Liver (tissue), 3 donors: ENCODE measurements around the gene TSPAN32.

Experiments
- CTCF ChIP-seq: fragments of 150-350 bp; IDR thresholded peaks from 2 replicates; pipeline ENCODE4 v1.5.1; 2017; ENCODE audit warnings: improper control_type of control experiment, low read depth, low read length; ENCODE audit not compliant: missing input control
- EGR1 ChIP-seq, 2 donors: IDR thresholded peaks; 2 replicates each; pipeline ENCODE4 v1.6.1; 2016 to 2018; ENCODE audit warnings: antibody characterized with exemption in 2 of 2, low read depth in 2 of 2
- FOXA1 ChIP-seq: IDR thresholded peaks from 2 replicates; pipeline ENCODE4 v1.6.1; 2016; ENCODE audit warnings: antibody characterized with exemption
- FOXA2 ChIP-seq: IDR thresholded peaks from 2 replicates; pipeline ENCODE4 v1.6.1; 2016; ENCODE audit warnings: antibody characterized with exemption
- GABPA ChIP-seq, 2 donors: IDR thresholded peaks in 1 of 2; conservative IDR thresholded peaks in 1 of 2; 2 replicates each; pipeline ENCODE4 v1.6.1; 2016; ENCODE audit warnings: antibody characterized with exemption in 2 of 2, mild to moderate bottlenecking in 1 of 2, moderate library complexity in 1 of 2
- HNF4A ChIP-seq, 2 donors: conservative IDR thresholded peaks; 2 replicates each; pipeline ENCODE4 v1.6.1; 2016; ENCODE audit warnings: antibody characterized with exemption in 2 of 2, mild to moderate bottlenecking in 2 of 2
- MAX ChIP-seq: IDR thresholded peaks from 2 replicates; pipeline ENCODE4 v1.6.1; 2016; ENCODE audit warnings: antibody characterized with exemption
- RAD21 ChIP-seq, 2 donors: IDR thresholded peaks; 2 replicates each; pipeline ENCODE4 v1.6.1; 2016; ENCODE audit warnings: antibody characterized with exemption in 2 of 2, mild to moderate bottlenecking in 2 of 2
- REST ChIP-seq: IDR thresholded peaks from 2 replicates; pipeline ENCODE4 v1.6.1; 2016; ENCODE audit warnings: antibody characterized with exemption, mild to moderate bottlenecking
- RXRA ChIP-seq, 2 donors: IDR thresholded peaks; 2 replicates each; pipeline ENCODE4 v1.6.1; 2017 to 2018; ENCODE audit warnings: antibody characterized with exemption in 2 of 2, mild to moderate bottlenecking in 1 of 2
- TAF1 ChIP-seq: conservative IDR thresholded peaks from 2 replicates; pipeline ENCODE4 v1.6.1; 2016; ENCODE audit warnings: antibody characterized with exemption, mild to moderate bottlenecking
- YY1 ChIP-seq: IDR thresholded peaks from 2 replicates; pipeline ENCODE4 v1.6.1; 2016; ENCODE audit warnings: antibody characterized with exemption, mild to moderate bottlenecking
- TF ChIP-seq, protein P1 (sequence below): IDR thresholded peaks from 2 replicates; pipeline ENCODE4 v1.6.1; 2016; ENCODE audit warnings: antibody characterized with exemption
- donor health status: healthy.
- donor health status: healthy.

DNA sequence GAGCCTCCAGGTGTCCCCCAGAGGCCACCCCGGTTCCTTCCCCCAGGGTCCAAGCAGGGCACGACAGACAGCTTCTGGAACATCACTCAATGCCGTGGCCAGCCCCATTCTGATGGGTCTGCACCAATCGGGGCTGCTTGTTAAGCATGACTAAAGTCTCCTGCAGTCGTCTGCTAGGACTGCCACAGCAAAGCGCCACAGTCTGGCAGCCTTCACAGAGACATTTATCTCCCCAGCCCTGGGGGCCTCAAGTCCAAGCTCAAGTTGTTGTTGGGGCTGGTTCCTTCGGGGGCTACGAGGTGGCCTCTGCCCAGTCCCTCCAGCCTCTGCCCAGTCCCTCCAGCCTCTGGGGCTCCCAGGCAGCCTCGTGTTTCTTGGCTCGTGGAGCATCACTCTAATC, 61.3 kb downstream of the TSPAN32 start:
- TF ChIP-seq EGR1 (IDR thresholded peaks at IDR 0.05; ENCODE audit: low read depth in 2 of 2) (no peak), REST (no peak), CTCF (no peak), RXRA (IDR thresholded peaks at IDR 0.05) (no peak), MAX (no peak), TAF1 (no peak), YY1 (no peak), RAD21 (IDR thresholded peaks at IDR 0.05) (no peak), FOXA2 (no peak), FOXA1 (no peak), GABPA (IDR thresholded peaks at IDR 0.05 in 1 of 2, conservative IDR thresholded peaks at IDR 0.05 in 1 of 2) (no peak), HNF4A (conservative IDR thresholded peaks at IDR 0.05) (no peak)
- TF ChIP-seq, protein P1, sequence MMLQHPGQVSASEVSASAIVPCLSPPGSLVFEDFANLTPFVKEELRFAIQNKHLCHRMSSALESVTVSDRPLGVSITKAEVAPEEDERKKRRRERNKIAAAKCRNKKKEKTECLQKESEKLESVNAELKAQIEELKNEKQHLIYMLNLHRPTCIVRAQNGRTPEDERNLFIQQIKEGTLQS = no peak
